Psoas muscle (tissue), 8 donors: ENCODE measurements around the gene ANGPT4. TPM values are rescaled to one million over a fixed set of nuclear protein-coding genes. Genes with fewer than 3 reads are reported as not detected.

Experiments used
- ATAC-seq, 4 donors: fragments of 200-7000 bp; cut with Tn5 transposase; one replicate each; pipeline ENCODE4 v1.9.1; 2020; ENCODE audit warnings: moderate library complexity in 3 of 4, mild to moderate bottlenecking in 2 of 4
- DNase-seq, 2 donors: peaks; one replicate each; pipeline ENCODE4 v3.0.0-alpha.2; 2020
- H3K27ac ChIP-seq: fragments of 200-600 bp; one replicate; pipeline ENCODE4 v1.8.0; 2022
- H3K27me3 ChIP-seq, 3 donors: fragments of 200-600 bp in 1 of 3; one replicate each; pipeline versions ENCODE4 v1.6.1 to v1.8.0; 2013 to 2022; ENCODE audit warnings: low read length in 2 of 3, mild to moderate bottlenecking in 2 of 3, moderate library complexity in 1 of 3; ENCODE audit not compliant: insufficient read depth in 3 of 3
- H3K36me3 ChIP-seq, 2 donors: fragments of 200-600 bp in 1 of 2; one replicate each; pipeline versions ENCODE4 v1.6.1 to v1.8.0; 2013 to 2022; ENCODE audit warnings: low read depth in 1 of 2, mild to moderate bottlenecking in 1 of 2, moderate library complexity in 1 of 2; ENCODE audit not compliant: insufficient read depth in 1 of 2
- H3K4me1 ChIP-seq: fragments of 200-600 bp; one replicate; pipeline ENCODE4 v1.8.0; 2022
- H3K4me3 ChIP-seq: fragments of 200-600 bp; one replicate; pipeline ENCODE4 v1.8.0; 2022; ENCODE audit warnings: mild to moderate bottlenecking
- H3K9me3 ChIP-seq: fragments of 200-600 bp; one replicate; pipeline ENCODE4 v1.8.0; 2022
- WGBS, 3 donors: extraction: QIAGEN DNeasy Blood & Tissue Kit; methylation state at CpG; one replicate each; pipeline versions ENCODE4 v1.1.6 to v1.1.7; 2013; 5-methylcytosine and 5-hydroxymethylcytosine counted together
- intact Hi-C, 2 donors: fragments of 100-400 bp; cut with DNase I; formaldehyde crosslinking; loops; one replicate each; pipeline versions ENCODE4 v1.11.0 to v1.14.2; 2022
- polyA plus RNA-seq, 3 donors: library from polyadenylated mRNA; stranded (reverse); fragments of 200-250 nt; gene quantifications; one replicate each; pipeline ENCODE4 v1.2.3, GENCODE V29; 2013
- total RNA-seq, 4 donors: library from RNA; stranded (reverse); fragmentation: NEBNext Ultra II Directional in 2 of 4; extraction: Animal tissue kit (Norgen Biotek cat#: 25700) in 2 of 4; gene quantifications; one replicate each; pipeline versions ENCODE4 v1.2.1 to v1.2.4, GENCODE V29; 2021 to 2023
- TF ChIP-seq, protein P1 (sequence below): fragments of 200-600 bp; IDR thresholded peaks from one replicate; pipeline ENCODE4 v1.8.0; 2022; ENCODE audit warnings: antibody characterized with exemption
- donor health status: healthy with polysubstance abuse.
- donor health status: DM: no; HTN: no; CAD: no; lungs with moderate emphysema.
- donor health status: Bipolar disorder and iron deficiency.
- donor health status: healthy.
- donor health status: DM: yes; HTN: yes; CAD: no.
- donor health status: DM: no; HTN: no; CAD: no.
- donor health status: DM: no; HTN: no; CAD: no.
- donor health status: DM: yes; HTN: yes; CAD: no.

The ANGPT4 gene
- total and polyA plus RNA-seq, 7 donors: 0.03 to 0.14 (median 0.06) TPM; not detected in 2

DNA sequence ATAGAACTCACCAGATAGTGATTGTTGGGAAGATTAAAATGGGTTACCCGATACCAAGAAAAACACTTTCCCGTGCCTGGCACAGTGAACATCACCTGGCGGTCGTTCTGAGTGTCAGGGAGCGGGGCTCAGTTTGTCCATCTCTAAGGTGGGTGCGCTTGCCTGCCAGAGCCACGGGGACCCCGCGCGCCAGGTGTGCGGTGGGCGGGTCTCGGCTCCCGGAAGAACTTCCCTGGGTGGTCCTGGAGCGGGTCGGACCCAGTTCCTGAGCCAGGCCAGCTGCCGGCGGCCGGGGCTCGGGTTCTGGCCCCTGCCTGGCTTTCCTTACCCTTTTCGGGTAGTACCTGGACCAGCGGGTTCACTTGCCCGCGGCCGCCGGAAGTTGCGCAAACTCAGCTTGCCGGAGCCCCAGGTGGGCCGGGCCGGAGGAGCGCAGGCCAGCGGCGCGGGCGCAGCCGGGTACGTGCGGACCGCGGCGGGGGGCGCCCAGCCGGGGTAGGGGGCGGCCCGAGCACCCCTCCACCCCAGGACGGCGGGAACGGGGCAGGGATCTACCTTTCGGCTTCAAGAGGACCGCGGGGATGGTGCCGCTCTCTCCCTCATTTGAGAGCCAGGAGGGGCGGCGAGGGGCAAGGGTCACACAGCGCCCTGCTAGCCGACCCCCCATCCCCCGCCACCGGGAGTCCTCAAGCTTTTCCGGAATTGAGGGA, 75.1 kb downstream of the ANGPT4 start:
- TF ChIP-seq, protein P1, sequence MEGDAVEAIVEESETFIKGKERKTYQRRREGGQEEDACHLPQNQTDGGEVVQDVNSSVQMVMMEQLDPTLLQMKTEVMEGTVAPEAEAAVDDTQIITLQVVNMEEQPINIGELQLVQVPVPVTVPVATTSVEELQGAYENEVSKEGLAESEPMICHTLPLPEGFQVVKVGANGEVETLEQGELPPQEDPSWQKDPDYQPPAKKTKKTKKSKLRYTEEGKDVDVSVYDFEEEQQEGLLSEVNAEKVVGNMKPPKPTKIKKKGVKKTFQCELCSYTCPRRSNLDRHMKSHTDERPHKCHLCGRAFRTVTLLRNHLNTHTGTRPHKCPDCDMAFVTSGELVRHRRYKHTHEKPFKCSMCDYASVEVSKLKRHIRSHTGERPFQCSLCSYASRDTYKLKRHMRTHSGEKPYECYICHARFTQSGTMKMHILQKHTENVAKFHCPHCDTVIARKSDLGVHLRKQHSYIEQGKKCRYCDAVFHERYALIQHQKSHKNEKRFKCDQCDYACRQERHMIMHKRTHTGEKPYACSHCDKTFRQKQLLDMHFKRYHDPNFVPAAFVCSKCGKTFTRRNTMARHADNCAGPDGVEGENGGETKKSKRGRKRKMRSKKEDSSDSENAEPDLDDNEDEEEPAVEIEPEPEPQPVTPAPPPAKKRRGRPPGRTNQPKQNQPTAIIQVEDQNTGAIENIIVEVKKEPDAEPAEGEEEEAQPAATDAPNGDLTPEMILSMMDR: no peak
- Histone ChIP-seq H3K4me1 (peaks cover 21% of the 10 kb centered on the region), H3K36me3 (no peaks in the 10 kb centered on the region), H3K27ac (no peak overlapping the region), H3K9me3 (no peaks in the 10 kb centered on the region), H3K4me3 (peak overlapping the region; percentile 43), H3K27me3 (peaks cover 0 to 4% (median 0%) of the 10 kb centered on the region in 3 donors)
- peak in 1 of 2 donors; percentile 53 for DNase-seq
- intact Hi-C loops: no loop called here
- 40 to 42% (median 41%) methylated on average over 57 to 59 of the region's 59 CpGs for WGBS, 3 donors
- ATAC-seq: no peak

DNA sequence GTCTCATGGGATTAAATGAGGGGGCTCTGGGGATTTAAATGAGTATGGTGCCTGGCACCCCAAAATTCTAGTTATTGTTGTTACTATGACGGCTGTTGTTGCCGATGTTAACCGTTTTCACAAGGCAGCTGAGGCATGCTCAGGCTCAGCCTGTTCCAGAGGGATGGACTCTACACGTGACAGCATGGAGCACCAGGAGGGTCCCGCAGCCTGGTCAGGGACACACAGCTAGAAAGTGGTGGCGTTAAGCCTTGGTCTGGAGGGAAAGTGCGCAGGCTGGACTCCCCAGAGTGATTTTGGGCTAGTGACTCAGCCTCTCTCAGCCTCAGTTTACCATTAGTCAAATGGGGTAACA, 75.7 kb downstream of the ANGPT4 start:
- Histone ChIP-seq H3K9me3 (no peaks in the 10 kb centered on the region), H3K4me3 (no peak overlapping the region), H3K27ac (no peak overlapping the region), H3K27me3 (peaks cover 0 to 4% (median 0%) of the 10 kb centered on the region in 3 donors), H3K36me3 (no peaks in the 10 kb centered on the region), H3K4me1 (peaks cover 25% of the 10 kb centered on the region)
- no peak for DNase-seq
- TF ChIP-seq, protein P1: no peak
- intact Hi-C loops: no loop called here
- ATAC-seq: no peak
- WGBS, 3 donors: 91 to 95% (median 92%) methylated on average over 7 of the region's 7 CpGs

DNA sequence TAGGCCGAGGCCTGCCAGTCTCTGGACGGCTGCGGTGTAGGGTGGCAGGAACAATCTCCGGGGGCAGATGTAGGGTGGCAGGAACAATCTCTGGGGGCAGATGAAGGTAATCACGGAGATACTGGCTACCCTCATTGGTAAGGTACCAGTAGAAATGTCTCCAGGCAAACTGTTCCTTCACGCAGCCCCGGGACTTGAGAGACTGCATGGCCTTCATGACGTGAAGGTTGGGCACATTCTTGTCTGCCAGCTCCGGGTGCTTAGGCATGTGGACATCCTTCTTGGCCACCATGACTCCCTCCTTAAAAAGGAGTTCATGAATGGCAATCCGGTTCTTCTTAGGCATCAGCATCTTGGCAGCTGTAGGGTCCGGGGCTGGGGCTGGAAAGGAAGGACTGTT, 76.5 kb downstream of the ANGPT4 start:
- intact Hi-C loops: loop anchor here in 1 of 2 donors (10.0 kb wide), 1 partner anchor 185 kb away; the partner anchor contains the start of gene SRXN1
- no peak overlapping the region for H3K4me3 ChIP-seq
- TF ChIP-seq, protein P1: no peak
- WGBS, 3 donors: 74 to 93% (median 78%) methylated on average over 11 of the region's 11 CpGs
- DNase-seq (no peak), ATAC-seq (no peak)
- peaks cover 0 to 4% (median 0%) of the 10 kb centered on the region in 3 donors for H3K27me3 ChIP-seq
- H3K4me1 ChIP-seq: peaks cover 34% of the 10 kb centered on the region
- H3K36me3 ChIP-seq: no peaks in the 10 kb centered on the region
- H3K9me3 ChIP-seq: no peaks in the 10 kb centered on the region
- no peak overlapping the region for H3K27ac ChIP-seq

DNA sequence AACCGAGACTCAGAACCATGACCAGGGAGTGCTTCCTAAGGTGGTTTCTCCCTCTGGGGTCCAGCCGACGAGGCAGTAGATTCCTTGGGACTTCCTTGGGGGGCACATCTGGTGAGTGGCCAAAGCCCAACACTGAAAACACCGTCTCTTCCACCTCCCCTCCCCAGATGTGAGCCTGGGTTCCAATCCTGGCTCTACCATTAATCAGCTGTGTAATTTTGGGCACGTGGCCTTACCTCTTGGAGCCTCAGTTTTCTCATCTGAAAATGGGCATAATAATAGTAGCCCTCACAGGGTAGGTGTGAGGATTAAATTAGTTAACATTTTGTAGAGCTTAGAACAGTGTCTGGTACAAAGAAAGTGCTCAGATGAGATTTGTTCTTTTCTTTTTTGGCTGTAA, 77.1 kb downstream of the ANGPT4 start:
- intact Hi-C loops: loop anchor here in 1 of 2 donors (10.0 kb wide), 1 partner anchor 184 kb away; the partner anchor contains the start of gene SRXN1
- no peak overlapping the region for H3K27ac ChIP-seq
- H3K4me1 ChIP-seq: peaks cover 37% of the 10 kb centered on the region
- 70 to 88% (median 86%) methylated on average over 5 of the region's 5 CpGs for WGBS, 3 donors
- H3K4me3 ChIP-seq: no peak overlapping the region
- H3K9me3 ChIP-seq: no peaks in the 10 kb centered on the region
- DNase-seq: no peak
- H3K36me3 ChIP-seq: no peaks in the 10 kb centered on the region
- no peak for ATAC-seq
- H3K27me3 ChIP-seq: peaks cover 0 to 4% (median 0%) of the 10 kb centered on the region in 3 donors
- TF ChIP-seq, protein P1: no peak
